Posterior vena cava (tissue), 2 donors: ENCODE data around the gene CD7. TPM values are rescaled to one million over a fixed set of nuclear protein-coding genes. Genes with fewer than 3 reads are reported as not detected.

Experiments used
- DNase-seq: peaks from one replicate; pipeline ENCODE4 v3.0.0-alpha.2; 2020; ENCODE audit warnings: low spot score
- intact Hi-C, 2 donors: fragments of 100-400 bp; cut with DNase I; formaldehyde crosslinking; loops; one replicate each; pipeline versions ENCODE4 v1.14.1 to v1.14.2; 2022 to 2023
- total RNA-seq, 2 donors: library from RNA; stranded (reverse); fragmentation: NEBNext Ultra II Directional; extraction: Animal tissue kit (Norgen Biotek cat#: 25700); gene quantifications; one replicate each; pipeline ENCODE4 v1.2.1, GENCODE V29; 2021
- donor health status: DM: yes; HTN: yes; CAD: no.
- donor health status: DM: yes; HTN: yes; CAD: no.

Gene CD7
- total RNA-seq, 2 donors from 2014 or later = 1.9 to 3.0 TPM

DNA sequence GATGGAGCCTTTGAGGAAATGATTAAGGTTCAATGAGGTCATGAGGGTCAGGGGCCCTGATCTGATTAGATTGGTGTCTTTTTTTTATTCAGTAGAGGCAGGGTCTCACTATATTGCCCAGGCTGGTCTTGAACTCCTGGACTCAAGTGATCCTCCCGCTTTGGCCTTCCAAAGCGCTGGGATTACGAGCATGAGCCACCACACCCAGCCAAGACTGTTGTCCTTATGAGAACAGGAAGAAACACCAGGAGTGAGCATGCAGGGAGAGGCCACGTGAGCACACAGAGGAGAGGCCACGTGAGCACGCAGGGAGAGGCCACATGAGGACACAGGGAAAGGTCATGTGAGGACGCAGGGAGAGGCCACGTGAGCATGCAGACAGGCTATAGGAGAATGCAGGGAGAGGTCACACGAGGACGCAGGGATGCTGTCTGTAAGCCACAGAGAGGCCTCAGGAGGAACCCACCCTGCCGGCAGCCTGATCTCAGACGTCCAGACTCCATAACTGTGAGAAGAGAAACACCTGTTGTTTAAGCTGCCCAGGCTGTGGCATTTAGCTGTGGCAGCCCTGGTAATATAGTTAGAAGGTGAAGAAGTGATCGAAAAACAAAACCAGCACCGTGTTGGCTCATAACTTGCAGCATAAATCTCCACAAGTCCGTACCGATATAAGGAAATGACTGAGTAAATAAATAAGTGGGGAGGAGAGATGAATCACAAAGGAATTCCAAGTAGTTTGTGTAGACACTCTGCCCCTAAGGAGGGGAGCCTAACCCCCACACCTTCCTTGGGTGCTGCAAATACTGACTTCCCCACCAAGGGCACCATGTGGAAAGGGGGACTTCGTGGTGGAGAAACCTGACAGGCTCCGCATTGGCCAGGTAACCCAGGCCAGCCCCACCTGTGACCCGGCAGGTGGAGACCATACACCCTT, 29.3 kb downstream of the CD7 start:
- intact Hi-C loops = no loop called here
- DNase-seq = no peak

DNA sequence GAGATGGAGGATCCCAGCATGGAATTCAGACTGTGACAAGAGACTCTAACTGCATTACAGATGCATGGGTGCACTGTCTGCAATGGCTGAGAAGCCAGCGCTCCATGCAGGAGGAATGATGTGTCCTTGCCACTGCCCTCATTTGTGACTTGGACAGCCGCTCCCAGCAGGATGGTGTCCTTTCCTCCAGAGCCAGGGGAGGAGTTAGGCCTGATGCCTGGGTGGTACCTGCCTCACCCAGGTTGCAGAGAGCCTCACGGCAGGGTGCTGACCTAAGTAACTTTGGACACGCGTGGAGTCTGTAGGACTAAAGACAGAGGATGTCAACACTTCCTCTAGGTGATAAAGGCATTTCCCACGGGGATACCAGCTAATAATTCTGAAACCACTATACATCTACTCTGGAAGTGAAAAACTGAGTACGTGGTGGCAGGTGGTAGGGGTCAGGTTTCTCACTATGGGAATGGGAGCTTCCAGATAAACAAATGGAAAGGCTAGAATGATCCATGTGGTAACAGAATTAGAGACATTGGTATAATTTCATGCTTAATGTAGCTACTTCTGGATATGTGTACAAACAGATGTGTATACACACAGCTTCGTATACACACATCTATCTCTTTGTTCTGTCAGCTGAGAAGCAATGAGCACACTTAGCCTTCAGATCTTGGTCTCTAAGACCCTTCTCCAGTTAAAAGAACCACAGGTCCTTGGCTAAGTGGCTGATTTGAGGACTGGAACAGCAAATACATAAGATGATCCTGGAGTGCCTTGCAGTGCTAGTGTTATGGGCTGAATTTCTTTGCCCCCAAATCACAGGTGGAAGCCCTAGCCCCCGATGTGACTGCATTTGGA, 30.2 kb downstream of the CD7 start:
- intact Hi-C loops = no loop called here
- no peak for DNase-seq

DNA sequence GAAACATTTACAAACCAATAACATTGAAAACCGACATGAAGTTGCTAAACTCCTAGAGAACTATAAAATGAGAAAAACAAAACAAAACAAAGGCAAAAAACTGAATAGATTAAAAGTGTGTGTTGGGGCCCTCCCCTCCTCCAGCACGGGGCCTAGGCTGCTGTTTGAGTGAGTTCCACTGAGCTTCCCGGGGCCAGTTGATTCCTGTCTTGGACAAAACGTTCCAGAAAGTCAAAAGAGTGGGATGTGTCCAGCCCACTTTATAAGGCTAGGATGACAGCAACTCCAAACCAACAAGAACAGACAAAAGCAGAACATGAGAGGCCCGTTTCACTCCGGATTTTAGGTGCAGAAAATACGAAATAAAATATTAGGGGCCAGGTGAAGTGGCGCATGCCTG, 32.3 kb downstream of the CD7 start:
- intact Hi-C loops = no loop called here
- no peak for DNase-seq

DNA sequence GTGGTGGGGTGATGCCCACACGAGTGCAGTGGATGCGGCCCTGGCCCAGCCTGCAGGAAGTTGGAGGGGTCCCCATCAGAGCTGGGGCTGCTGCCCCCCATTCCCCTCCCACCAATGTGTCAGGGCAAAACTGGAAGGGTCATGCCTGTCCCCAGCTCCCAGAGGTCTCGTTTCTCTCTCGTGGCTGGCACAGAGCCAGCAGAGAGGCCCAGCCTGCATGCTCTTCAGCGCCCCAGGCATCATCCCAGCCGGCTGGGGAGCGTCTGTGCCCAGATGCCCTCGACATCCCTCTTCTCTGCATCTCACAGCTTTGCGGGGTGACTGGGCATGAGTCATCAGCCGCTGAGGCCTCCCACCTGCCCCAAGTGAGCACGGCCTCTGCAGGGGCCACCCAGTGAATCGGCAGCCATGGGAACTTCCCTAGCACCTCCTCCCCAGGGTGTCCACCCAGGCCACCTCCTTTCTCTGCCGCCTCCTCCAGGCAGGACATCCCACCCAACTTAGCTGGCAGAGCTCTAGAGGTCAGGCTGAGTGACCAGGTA, 34.1 kb downstream of the CD7 start:
- no peak for DNase-seq
- intact Hi-C loops = no loop called here

DNA sequence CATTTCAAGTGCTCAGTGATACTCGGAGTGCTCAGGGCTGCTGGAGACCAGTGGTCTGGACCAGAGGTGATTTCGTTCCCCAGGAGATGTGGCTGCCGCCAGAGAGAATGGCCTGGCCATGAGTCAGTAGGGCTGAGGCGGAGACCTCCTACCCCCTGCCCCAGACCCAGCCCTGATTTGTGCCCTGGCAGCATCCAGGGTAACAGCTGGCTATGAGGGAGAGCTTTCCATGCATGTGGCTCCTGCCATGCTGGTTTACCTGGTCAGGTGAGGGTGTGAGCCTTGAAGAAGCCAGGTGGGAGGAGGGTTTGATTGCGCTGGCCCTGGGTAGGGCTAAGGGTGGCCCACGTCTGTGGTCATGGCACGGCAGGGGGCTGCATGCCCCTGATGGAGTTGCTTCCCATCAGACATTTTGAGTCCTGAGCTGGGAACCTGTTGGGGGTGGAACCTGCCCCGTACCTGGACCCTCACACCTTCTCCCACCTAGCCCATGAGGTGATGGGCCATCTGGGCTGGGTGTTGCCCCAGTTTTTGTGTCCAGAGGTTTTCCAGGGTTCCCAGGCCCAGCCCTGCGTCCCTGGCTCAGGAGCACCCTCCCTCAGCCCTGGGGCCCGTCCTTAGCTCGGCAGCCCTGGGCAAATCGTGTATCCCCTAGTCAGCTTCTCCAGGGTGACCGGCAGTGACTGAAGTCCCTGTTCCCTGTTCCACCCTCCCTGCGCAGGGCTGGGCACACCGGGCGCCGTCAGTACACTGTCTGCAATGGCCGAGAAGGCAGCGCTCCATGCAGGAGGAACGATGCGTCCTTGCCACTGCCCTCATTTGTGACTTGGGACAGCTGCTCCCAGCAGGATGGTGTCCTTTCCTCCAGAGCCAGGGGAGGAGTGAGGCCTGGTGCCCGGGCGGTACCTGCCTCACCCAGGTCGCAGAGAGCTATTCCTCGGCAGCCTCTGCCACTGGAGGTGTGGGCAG, 34.9 kb downstream of the CD7 start:
- intact Hi-C loops = no loop called here
- no peak for DNase-seq

DNA sequence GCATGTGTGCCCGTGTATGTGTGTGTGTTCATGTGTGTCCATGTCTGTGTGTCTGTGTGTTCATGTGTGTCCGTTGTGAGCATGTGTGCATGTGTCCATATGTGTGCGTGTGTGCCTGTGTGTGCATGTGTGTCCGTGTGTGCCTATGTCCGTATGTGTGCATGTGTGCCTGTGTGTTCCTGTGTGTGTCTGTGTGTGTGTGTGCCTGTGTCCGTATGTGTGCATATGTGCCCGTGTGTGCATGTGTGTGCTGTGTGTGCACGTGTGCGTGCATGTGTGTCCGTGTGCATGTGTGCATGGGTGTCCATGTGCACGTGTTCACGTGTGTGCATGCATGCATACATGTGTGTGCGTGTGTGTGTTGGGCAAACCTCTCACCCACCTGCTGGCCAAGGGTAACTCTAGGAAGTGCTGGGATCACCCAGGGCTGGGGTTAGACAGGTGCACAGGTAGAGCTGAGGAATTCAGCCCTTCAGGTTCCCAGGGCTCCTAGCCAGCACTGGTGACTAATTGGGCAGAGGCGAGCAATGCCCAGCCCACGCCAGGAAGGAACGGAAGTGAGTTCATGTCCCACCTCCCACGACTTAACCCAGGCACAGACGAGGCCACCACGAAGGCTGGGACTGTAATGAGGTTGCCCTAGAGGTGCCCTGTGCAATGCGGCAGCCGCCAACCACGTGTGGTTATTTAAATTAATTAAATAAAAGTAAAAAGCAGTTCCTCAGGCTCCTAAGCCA, 35.7 kb downstream of the CD7 start:
- DNase-seq = no peak
- intact Hi-C loops = no loop called here

DNA sequence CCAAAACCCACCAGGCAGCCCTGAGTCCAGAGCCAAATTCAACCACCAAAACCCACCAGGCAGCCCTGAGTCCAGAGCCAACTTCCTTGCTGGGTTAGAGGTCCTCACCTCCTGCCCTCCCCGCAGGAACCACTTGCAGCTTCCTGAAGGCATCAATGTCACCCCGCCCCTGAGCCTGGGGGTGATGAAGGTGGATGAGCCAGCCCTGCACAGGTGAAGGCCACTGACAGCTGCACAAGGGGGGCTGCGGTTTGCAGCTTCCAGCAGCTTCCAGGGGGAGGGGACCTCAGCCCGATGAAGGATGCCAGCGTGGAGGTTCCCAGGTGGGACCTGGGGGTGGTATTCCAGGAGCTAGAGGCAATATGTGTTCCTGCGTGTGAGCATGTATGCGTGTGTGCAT, 36.3 kb downstream of the CD7 start:
- intact Hi-C loops = no loop called here
- DNase-seq = no peak

DNA sequence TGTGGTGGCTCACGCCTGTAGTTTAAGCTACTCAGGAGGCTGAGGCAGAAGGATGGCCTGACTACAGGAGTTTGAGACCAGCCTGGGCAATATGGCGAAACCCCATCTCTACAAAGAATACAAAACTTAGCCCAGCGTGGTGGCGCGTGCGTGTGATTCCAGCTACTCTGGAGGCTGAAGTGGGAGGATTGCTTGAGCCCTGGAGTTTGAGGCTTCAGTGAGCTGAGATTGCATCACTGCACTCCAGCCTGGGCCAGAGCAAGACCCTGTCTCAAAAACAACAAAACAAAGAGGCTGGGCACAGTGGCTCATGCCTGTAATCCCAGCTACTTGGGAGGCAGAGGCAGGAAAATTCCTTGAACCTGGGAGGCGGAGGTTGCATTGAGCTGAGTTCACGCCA, 36.9 kb downstream of the CD7 start:
- DNase-seq = no peak
- intact Hi-C loops = no loop called here

DNA sequence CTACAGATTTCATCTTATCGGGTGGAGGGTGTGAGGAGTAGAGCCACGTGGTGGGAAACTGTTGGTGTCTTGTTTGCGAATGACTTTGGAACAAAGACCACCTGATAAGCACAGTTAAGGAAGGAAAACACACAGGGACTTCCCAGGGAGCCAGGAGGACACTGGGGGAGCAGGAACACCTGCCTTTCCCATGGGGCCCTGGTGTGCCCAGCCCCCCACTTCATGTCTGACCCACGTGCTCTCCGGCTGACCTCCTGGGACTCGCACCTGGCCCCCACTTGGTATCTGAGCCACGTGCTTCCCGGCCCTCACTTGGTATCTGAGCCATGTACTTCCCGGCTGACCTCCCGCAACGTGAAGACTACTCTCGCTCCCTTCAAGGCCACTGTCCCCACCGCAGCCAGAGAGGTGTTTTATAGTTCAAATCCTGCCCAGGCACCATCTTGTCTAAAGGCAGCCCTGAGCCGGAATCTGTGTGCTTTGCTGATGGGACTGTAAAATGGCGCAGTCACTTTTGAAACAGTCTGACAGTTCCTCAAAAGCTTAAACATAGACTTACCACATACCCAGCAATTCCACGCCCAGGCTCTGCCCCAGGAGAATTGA, 38.5 kb downstream of the CD7 start:
- no peak for DNase-seq
- intact Hi-C loops = no loop called here

DNA sequence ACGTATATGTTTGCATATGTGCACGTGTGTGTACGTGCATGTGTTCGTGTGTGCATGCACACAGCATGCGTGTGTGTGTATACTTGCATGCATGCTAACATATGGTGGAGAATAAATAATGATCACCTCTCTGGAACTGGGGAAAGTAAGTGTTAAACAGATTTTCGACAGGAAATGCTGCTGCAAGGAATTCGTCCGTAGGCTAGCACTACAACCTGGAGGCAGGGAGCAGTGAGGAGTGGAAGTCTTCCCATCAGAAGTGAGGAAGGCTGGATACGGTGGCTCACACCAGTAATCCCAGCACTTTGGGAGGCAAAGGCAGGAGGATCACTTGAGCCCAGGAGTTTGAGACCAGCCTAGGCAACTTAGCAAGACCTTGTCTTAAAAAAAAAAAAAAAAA, 39.1 kb downstream of the CD7 start:
- intact Hi-C loops = no loop called here
- no peak for DNase-seq

DNA sequence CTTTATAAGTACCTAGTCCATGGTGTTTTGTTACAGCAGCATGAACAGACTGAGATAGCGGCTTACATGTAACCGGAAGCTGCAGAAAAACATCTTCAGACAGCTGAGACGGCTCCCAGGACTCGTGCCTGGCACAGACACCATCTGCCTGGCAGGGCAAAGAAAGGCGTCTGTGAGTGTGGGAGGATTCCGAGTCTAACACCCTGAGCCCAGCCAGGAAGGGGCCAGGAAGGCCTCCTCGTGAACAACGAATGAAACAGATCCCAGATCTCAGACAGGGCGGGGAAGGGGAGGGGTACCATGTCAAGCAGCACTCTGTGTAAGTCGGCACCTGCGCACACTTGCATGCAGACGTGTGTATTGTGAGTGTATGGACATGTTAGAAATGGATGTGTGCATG, 39.6 kb downstream of the CD7 start:
- DNase-seq = no peak
- intact Hi-C loops = no loop called here

DNA sequence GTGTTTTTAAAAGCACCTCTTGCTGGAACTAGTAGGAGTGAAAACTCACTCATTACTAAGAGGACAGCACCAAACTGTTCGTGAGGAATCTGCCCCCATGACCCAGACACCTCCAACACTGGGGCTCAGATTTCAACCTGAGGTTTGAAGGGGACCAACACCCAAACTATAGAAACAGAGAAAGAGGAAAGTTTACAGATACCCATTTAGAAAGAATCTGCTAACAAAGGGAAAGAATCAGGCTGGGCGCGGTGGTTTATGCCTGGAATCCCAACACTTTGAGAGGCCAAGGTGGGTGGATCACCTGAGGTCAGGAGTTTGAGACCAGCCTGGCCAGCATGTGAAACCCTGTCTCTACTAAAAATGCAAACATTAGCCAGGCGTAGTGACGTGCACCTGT, 40.5 kb downstream of the CD7 start:
- intact Hi-C loops = no loop called here
- no peak for DNase-seq

DNA sequence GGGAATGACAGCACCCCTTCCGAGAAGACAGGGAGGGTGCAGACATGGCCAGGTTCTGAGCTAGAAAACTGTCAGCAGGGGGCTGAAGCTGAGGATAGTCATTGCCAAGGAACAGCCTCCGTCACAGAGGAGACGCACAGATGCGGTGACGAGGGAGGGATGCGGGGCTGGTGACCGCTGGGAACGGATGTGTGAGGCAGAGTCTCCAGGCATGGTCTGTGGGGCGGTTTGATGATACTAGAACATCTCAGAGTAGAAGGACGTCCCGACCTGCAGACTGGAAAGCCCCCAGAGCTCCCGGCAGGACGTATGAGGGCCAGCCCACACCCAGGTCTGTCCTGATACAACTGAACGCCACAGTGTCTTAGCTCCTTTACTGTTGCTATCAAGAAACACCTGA, 42.1 kb downstream of the CD7 start:
- no peak for DNase-seq
- intact Hi-C loops = no loop called here

DNA sequence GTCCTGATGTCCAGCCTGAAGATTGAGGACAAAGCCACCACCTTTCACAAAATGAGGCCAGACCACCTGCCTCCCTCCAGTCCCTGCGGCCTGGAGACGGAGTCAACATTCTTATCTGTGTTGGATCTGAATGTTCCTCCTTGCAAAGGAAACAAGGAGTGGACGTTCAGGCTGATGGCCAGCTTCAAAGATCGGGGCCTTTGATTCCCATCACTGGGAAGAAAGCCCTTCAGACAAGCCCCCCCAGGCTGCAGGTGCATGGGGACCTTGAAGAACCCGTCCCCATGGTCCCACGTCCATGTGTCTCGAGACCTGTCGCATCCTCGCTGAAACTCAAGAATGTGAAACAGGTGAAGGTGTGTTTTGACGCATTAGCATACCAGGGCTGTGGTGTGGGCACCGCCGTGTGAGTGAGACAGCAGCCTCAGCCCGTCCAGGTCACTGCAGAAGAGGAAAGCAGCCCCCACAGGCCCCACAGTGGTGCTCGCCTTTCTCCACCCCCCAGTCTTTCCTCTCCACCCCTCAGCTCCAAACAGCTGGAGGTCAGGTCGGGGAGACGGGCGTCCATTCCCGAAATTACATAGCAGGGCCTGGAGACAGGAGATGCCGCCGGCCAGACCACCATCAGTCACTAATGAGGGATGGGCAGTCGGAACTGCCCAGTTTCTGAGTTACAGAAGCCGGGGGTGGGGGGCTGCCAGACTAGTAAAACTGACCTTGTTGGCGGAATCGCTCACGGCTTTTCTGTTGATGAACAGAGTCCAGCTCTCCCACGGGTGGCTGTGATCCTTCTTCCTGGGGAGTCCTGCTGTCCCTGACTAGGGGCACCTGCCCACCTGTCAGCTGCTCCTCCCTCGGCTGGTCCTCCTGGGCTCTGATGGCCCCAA, 43.0 kb downstream of the CD7 start:
- intact Hi-C loops = no loop called here
- no peak for DNase-seq

DNA sequence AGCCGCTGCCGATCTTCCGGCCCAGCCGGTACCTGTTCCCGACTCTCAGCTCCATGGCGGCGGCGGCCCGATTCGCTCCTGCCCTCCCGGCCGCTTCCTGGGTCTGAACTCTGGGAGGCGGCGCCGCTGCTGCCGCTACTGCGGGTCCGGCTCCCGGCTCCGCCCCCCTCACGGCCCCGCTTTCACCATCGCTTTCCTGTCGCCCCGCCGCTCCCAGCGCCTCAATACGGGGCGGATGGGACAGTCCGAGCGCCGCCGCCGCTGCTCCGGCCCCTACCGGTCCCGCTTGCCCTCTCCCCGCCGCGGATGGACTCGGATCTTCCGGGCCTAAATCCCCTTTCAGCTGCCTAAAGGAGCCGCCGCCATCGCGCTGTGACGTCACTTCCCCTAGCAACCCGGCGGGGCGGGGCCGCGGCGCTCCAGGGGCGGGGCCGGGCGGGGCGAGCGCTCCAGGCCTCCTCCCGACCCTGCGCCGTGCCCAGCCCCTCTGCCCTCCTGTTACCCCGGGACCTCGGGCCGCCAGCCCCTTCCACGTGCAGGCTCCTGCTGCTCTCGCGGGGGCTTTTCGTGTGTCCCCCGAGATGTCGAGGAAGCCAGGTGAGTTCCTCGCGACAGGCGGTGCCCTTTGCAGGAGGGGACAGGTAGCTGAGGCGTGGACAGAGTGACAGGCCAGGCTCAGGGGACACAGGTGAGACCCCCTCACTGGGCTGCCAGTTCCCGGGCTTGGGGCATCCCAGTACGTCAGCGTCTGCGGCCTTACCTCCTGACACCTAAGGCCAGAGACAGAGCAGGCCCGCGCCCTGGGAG, 43.9 kb downstream of the CD7 start, which contains the start of gene CSNK1D:
Gene CSNK1D (minus strand): TSS at position 374 of the 807 bp plus-strand sequence. CDS start 319 bp downstream, at position 55.
- peak; percentile 98 for DNase-seq

More for the DNA sequence above, 43.9 kb downstream of the CD7 start, which contains the start of gene CSNK1D:
- intact Hi-C loops = no loop called here
